B cell (primary cell): ENCODE results near the gene MATN1.

ENCODE experiments used
- CTCF ChIP-seq: fragments of 200-600 bp; IDR thresholded peaks from one replicate; pipeline ENCODE4 v1.8.0; 2022; ENCODE audit warnings: antibody characterized with exemption, mild to moderate bottlenecking
- EZH2 ChIP-seq: IDR thresholded peaks from 2 replicates; pipeline ENCODE4 v1.6.1; 2012; ENCODE audit warnings: borderline replicate concordance, low read depth, mild to moderate bottlenecking, moderate library complexity, low read length; ENCODE audit not compliant: insufficient read depth, poor library complexity, severe bottlenecking

- no peak for TF ChIP-seq CTCF
- no peak for TF ChIP-seq EZH2
These were observed 42.5 kb downstream of the MATN1 start for GRCh38 chr1:30680879-30681278.
